Cerebellar cortex (tissue), 1 donor: ENCODE measurements around the gene NEK6.

Experiments
- DNase-seq: peaks from one replicate; pipeline ENCODE4 v3.0.0-alpha.2; 2015; ENCODE audit warnings: low spot score

Gene NEK6

DNA sequence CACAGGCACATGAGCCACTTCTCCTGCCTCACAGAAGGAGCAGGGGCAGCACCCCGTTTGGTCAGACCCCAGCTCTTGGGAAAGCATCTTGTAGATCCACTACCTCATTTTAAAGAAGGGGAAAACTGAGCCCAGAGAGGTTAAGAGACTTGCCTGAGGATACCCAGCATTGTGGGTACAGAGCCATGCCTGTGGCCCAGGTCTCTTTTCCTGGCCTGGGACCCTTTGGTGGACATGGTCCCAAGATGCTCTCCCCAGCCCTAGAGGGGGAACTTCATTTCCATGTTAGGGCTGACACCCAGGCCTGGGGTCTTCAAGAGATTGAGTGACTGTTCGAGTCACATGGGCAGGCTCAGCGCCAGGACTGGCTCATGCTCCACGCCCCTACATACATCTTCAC, 64.2 kb downstream of the NEK6 start:
- DNase-seq = no peak

- no peak for DNase-seq
These were observed 65.1 kb downstream of the NEK6 start for GRCh38 chr9:124322618-124323432.

- DNase-seq = no peak
These were observed 66.2 kb downstream of the NEK6 start for GRCh38 chr9:124323904-124324303.

DNA sequence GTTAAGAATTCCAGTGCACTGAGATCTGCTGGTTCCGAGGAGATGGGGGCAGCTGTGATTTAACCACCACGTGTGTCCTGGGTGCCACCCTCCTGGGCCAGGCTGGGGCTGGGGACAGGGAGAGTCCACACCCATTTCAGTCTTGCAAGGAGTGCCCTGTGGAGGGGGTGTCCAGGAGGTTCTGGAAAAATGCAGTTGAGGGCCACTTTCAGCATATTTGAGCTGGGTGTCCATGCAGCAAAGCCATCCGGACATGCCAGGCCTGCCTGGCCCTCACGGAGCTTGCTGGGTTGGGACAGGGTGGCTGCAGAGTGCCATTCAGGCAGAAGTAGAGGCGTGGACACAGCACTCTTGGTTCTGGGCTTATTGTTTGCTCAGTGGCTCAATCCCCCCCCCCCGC, 68.1 kb downstream of the NEK6 start:
- no peak for DNase-seq

GRCh38 chr9:124326378-124326777, 68.6 kb downstream of the NEK6 start:
- DNase-seq = no peak

- no peak for DNase-seq
These were observed 69.7 kb downstream of the NEK6 start for GRCh38 chr9:124327491-124327890.

GRCh38 chr9:124328285-124328684, 70.5 kb downstream of the NEK6 start:
- no peak for DNase-seq

DNA sequence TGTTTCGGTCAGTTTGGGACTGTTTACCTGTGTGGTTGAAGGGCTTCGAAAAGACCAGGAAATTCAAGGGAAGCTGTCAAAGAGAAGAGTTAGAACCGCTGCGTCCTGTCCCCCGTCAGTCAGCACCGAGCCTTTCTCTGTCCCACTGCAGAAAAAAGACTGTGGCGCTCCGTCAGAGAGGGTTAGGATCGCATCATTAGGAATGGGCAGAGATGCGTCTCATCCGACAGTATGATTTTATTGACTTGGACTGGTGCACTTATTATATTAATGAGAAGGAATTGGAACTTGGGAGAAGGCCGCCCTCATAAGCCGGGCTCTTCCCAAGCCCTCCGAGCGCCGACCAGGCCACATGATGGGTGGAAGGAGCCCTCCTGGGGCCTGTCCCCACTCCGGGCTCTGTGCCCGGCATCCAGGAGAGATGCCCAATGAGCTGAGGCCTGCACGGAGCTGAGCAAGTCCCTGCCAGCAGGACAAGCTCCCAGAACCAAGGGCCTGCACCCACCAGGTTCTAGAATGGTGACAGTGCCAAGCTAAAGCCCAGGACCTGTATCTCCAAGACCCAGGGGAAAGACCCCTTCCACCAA, 71.5 kb downstream of the NEK6 start:
- DNase-seq = no peak

DNA sequence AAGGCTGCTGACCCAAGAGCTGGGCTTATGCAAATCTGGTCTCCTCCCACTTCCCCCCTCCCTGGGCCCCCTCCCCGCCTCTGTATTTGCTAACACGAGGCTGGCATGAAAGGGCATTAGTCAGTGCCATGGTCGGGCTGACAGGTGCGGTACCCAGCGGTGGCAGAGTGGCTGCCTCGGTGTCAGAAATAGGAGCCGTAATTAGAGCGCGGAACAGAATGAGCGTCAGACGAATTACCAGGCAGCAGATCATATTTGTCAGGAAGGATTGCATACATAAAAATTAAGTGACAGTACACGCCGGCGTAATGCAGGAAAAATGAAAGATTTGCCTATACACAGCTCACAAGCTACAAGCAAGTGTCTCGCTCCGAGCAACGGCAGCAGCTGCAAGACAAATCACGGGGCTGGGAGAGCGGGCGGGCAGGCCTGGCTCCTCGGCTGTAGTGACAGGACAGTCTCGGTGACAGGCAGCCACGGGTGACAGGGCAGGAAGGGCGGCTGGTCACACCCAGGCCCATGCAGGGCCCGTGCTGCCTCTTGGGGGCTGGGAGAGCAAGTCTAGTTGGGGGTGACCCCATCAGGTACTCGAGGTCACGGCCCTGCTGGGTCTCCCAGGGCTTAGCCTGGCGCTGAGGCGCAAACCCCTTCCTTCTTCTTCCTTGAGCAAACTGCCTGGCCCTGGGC, 72.4 kb downstream of the NEK6 start:
- DNase-seq = no peak

- DNase-seq = no peak
These were observed 73.8 kb downstream of the NEK6 start for GRCh38 chr9:124331580-124331979.

GRCh38 chr9:124332361-124333202, 74.8 kb downstream of the NEK6 start:
- no peak for DNase-seq

GRCh38 chr9:124333203-124333579, 75.4 kb downstream of the NEK6 start:
- no peak for DNase-seq

GRCh38 chr9:124334568-124335319, 77.0 kb downstream of the NEK6 start:
- DNase-seq = no peak

DNA sequence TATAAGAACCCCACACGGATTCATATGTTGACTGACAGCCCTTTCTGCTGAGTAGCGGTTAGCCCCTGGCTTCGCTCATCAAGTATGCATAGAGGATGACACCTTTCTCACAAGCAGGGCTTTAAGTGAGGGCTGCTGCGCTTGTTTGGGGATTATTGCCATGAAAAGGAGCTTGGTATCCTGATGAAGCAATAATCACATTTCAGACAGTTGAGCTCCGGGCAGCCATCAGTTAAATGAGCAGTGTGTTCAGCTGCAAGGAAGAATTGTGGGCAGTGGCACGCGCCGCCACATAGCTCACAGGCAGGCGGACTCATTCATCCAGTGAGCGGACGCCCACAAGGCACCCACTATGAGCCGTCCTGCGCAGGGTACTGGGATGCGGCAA, 77.6 kb downstream of the NEK6 start:
- no peak for DNase-seq

GRCh38 chr9:124337562-124337961, 79.8 kb downstream of the NEK6 start:
- DNase-seq = no peak

DNA sequence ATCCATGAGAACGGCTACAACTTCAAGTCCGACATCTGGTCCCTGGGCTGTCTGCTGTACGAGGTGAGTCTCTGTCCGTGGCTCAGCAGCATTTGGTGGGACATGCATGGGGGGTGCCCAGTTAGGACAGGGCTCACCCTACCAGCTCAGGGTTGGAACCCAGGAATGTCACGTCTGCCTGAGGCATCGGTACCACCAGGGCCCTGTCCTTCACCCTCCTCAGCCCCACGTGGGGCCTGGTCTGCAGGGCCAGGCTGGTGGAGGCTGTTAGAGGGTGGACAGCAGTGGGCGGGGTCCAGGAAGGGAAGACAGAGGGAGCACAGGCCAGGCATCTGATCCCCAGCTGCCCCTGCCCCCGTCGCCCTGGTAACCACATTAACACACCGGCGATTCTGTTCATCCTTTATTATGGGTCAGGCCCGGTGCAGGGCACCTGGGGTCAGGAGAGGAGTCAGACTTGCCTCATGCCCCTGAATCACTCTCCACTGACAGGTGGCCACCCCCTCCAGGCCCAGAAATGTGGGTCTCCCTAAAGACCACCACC, 81.9 kb downstream of the NEK6 start:
- no peak for DNase-seq

DNA sequence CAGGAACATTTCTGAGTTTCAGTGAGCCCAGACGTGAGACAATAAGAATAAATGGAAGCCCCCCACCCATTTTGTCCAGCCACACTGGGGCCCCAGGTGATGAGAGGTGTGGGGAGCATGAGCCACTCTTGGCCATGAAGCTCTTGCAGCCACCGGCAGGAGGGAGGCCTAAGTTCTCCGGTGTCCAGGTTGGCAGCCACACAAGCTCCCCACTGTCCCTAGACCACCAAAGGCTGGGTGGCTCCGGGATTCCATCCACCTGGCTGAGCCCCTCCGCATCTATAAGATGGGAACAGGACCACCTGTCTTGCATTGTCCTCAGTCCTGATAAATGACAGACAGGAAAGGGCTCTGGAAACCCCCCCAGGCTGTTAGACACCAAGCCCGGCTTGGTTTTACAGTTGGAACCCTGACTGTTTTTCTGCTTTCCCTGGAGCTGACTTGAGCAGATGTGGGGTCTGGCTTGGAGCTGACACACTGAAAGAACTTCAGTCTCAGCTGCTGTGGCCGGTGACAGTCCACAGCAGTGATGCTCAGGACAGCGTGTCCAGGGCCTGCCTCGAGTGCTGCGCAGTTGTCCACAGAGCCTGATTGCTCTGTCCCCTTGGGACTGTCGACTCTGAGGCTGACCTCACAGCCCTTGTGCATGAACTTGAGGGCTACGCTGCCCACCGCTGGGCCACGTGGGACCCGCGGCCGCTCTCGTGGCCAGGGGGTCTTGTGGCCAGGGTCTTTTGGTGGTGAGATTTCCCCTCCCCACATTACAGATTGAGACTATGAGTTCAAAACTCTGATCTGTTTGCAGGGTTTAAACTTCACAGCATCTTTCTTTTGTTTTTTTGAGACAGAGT, 82.7 kb downstream of the NEK6 start:
- DNase-seq = no peak

DNA sequence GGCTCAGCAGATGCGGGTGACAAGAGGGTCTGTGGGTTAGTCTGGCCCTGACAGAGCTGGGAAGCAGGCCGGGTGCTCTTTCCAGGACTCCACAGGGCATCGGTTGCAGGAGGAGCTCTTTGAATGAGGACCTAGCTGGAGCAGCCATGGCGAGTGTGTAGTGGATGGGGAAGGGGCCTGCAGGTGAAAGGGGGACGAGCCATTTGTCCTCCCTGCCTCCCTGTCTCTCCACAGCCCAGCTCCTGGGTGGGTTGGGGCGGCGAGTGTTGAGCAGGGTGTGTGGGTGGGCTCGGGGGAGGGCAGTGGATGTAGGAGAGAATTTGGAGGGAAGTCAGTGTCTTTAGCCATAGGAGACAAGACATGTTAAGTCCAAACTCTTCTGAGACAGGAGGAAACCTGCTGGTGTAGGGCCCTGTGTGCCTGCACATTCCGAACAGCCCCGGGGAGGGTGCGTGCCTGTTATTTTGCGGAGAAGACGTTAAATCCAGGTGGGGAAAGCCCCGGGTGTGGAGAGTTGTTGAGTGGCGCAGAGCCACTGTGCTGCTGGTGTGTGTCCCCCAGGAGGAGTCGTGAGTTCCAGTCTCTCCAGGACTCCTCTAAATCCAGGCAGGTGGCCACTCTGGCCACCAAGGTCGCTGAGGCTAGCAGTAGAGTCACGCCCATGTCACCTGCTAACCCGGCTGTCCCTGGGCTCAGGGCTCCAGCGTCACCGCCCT, 83.9 kb downstream of the NEK6 start:
- DNase-seq = no peak

- no peak for DNase-seq
These were observed 84.6 kb downstream of the NEK6 start for GRCh38 chr9:124342402-124342775.
